ENCODE results near the gene FAM221B.

Gene FAM221B, protein sequence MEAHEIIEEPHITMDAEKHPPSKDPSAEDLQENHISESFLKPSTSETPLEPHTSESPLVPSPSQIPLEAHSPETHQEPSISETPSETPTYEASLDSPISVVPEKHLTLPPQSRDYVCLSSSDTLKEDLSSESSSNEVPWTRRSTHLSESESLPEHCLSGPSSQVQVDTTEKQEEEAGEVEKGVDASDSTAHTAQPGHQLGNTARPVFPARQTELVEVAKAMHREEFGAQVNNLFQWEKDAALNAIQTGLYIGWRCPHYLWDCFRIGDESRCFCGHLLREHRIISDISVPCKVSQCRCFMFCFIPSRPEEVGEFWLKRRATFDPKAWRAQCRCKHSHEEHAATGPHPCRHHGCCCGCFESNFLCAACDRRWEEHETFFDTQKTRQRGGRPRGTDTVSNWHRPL

DNA sequence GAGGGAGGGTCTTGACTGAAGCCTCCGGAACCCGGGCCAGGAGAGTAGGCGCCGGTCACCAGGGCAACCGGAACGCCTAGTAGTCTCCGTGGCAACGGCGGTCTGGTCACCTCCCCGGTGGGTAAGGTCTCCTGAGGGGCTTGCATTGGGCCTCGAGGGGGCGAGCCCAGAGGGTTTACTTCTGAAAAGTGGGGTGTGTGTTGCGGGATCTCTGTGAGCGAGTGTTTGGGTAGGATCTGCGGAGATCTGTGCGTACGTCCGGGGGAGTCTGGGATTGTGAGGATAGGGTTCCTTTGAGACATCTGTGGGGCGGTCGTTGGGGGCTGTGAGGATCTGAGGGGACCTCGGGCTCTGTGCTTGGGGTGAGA, at the start of gene FAM221B:
FAM221B (minus strand) TSS at position 17 of the 368 bp plus-strand sequence. CDS start 2,571 bp downstream, outside the sequence.
- no peak for DNase-seq (ENCODE audit: low read depth)

DNA sequence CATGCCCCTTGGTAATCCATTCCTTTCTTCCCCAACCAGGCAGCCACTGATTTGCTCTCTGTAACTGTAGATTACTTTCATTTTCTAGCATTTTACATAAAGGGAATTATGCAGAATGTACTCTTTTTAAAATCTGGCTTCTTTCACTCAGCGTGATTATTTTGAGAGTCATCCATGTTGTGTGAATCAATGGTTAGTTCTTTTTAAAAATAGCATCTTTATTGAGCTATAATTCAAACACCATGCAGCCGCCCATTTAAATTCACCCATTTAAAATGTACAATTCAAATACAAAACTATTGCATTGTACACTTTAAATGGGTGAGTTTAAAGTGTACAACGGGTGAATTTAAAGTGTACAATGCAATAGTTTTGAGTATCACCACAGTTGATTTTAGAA, 44.0 kb upstream of the FAM221B start:
- no peak for DNase-seq (ENCODE audit: low read depth)

DNA sequence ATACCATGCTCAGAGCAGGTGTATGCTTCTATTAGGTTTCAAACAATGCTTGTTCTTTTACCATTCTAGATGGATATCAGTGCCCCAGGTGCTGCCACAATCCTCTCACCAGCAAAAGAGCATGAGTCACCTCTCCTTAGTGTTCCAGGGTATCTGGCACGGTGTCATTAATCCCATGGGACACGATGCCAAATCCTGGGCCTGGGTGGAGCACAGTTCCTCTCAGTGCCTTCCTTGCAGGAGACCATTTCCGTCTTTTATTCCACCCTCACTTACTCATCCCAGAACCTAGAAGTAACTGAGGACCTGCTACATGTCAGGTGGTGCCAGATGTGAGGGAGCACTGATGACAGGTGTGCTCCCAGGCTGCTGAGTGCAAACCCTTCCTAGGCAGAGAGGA, 43.0 kb upstream of the FAM221B start:
- no peak for DNase-seq (ENCODE audit: low read depth)

DNA sequence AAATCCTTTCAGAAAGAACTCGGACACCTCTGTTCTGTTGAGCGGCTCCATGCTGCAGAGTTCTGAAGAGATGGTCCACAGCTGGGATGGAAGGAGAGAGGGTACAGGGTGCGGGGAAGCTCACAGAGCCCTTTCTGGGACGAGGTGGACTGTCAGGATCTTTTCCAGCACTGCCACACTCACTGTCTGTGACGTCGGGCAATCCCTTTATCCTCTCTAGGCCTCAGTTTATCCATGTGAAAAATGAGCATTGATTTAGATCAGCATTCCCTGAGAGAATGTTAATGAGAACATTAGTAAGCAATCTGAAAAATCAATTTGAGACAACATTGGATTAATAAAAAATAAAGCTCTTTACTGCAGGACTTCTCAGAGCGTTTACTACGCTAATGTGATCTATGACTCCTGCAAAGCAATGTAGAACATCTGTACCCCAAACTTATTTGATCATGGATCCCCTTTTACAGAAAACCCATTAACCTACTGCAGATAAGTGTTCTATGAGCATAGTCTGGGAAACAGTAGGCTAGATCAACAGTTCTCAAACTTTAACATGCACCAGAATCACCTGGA, 41.9 kb upstream of the FAM221B start, which contains the start of gene OR13J1:
OR13J1 (minus strand) TSS at position 51 of the 573 bp plus-strand sequence; CDS start at position 51, 0 bp downstream.
- DNase-seq (ENCODE audit: low read depth) = no peak

DNA sequence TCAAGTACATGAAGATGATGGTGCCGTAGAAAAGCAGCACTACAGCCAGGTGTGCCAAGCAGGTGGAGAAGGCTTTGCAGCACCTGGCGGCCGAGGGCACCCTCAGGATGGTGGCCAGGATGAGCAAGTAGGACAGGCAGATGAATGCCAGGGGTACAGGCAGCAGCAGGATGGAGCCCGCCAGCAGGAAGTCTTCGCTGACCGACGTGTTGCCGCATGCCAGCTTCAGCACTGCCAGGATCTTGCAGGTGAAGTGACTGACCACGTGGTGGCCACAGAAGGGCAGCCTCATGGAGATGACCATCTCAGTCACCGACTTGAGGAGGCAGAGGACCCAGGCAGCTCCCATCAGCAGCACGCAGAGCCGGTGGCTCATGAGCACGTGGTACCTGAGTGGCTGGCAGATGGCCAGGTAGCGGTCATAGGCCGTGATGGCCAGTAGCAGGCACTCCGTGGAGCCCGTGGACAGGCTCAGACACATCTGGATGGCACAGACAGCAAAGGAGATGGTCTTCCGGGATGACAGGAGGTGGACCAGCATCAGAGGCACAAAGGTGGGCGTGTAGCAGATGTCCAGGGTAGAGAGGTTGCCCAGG, 41.2 kb upstream of the FAM221B start:
- no peak for DNase-seq (ENCODE audit: low read depth)

DNA sequence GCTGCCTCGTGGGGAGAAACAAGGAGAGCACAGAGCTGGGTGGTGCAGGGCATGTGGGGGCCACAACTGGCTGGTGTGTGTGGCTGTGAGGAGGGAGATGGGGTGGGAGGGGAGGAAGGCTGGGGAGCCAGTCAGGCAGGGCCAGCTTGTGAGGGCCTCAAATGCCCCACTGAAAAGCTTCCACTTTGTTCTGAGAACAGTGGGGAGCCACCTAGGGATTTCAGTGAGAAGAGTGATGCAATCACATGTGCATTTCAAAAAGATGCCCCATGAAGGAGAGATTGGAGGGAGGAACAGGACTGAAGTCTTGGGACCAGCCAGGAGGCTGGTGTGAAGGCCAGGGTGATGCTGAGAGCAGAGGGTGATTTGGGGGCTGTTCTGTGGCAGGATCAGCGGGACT, 40.4 kb upstream of the FAM221B start:
- no peak for DNase-seq (ENCODE audit: low read depth)

DNA sequence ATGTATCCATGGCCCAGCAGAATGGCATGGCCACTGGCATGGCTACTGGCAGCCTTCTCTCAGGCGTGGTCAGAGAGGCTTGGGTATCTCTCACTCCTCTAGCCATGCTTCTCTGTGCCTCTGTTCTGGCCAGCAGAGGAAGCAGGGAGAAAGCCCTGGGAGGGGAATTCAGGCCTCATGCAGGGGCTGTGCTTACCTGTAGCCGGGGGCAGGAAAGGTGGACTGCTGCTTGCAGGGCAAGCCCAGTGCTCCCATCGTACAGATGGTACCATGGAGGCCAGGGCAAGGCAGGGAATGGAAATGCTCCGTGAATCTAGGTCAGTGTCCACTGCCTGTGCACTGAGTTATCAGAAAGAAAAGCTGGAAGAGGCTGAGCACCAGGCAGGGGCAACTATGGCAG, 39.0 kb upstream of the FAM221B start:
- no peak for DNase-seq (ENCODE audit: low read depth)

DNA sequence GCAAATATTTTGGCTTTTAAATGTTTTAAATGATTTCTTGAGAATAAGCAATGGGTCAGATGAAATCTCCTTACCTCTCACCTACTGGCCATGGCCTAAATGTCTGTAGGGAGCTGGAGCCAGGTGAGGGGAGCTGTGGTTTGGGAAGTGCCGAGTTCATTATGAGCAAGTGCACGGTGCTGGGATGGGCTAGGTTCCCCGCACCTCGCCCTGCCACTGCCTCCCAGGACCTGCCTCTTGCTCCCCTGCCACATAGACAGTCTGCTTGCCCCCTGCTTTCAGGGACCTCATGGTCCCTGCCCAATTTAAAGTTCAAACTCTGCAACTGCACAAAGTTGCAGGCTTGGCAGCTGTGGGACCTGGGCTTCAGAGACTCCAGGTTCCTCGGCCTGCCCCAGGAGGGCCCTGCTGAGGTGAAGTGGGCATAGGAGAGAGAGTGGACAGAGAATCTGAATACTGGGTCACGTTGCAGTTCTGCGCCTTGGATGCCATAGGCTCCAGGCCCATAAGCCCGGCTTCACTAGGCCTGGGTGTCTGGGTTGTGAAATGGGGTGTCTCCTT, 36.2 kb upstream of the FAM221B start:
- no peak for DNase-seq (ENCODE audit: low read depth)

DNA sequence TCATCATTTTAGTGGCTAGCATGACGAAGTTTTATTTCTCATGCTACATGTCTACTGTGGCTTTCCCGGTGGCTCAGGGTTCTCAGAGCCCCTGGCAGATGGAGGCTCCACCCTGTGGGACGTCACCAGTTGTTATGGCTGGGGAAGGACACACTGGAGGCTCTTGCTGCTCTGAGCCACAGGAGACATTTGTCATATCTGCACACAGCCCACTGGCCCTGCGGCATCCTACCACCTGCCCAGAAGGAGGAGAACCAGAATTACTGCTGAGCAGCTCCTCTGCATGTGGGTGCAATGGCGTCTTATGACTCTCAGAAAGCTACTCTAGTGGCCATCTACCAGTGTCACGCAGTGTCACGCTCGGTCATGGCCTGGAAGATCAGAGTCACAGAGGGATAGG, 35.1 kb upstream of the FAM221B start:
- DNase-seq (ENCODE audit: low read depth) = no peak

DNA sequence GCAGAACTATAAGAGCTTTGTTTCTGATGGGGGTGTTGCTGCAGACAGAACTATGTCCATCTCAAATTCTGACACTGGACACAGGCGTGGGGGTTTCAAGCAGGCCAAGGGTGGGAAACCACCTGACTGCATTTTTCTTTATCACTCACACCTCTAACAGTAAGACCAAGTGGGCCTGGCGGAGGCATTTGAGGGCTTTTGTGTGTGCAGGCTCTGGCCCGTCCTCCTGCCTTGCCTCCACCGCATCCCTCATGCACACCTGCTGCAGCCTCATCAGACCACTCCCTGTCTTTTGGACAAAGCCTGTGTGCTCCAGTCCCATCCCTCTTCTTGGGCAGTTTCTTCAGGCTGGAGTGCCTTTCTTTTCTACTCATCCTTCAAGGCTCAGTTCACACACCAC, 33.8 kb upstream of the FAM221B start:
- no peak for DNase-seq (ENCODE audit: low read depth)

DNA sequence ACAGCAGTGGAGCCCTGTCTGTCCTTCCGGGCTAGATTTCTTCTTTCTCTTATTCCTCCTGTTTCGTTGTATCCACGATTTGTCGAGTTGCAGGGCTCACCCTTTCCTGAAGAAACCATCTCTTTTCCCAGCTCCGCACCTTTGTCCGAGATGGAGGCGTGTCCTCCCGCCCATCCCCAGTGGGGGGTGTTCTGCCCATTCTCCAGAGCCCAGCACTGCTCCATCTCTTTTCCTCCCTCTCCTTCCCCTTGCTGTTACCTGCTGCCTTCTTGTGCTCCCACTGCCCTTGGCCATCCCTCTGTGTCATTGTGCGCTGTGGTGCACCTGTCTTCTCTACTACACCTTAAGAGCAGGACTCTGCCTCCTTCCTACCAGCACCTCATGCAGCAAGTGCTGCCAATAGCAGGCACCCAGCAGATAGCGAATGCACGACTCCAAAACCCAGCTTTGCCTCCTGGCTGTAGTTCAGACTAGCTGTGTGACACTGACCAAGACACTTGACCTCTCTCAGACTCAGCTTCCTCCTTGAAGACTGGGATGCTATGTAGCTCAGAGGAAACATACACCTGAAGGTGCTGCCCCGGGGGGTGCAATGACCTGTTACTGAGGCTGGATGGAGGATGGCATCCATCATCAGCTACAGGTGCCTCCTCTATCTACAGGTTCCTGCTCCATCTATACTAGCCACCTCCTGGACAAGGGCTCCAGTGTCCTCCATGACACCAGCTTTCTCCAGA, 32.8 kb upstream of the FAM221B start:
- DNase-seq (ENCODE audit: low read depth) = no peak

DNA sequence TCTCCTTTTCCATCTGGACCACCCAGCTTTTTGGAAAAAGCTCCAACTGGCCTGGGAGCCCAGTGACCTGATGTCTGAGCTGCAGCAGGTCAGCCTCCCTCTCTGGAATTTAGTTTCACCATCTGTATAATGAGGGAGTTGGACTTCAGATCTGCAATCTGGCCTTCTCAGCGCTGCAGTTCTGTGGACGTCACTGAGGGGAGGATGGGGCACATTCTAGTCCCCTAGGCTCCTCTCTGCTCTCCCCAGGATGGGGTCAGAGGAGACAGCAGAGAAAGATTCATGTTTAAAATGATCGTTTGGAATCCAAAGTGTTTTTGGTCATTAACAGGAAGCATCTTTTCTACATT, 31.4 kb upstream of the FAM221B start:
- DNase-seq (ENCODE audit: low read depth) = no peak

DNA sequence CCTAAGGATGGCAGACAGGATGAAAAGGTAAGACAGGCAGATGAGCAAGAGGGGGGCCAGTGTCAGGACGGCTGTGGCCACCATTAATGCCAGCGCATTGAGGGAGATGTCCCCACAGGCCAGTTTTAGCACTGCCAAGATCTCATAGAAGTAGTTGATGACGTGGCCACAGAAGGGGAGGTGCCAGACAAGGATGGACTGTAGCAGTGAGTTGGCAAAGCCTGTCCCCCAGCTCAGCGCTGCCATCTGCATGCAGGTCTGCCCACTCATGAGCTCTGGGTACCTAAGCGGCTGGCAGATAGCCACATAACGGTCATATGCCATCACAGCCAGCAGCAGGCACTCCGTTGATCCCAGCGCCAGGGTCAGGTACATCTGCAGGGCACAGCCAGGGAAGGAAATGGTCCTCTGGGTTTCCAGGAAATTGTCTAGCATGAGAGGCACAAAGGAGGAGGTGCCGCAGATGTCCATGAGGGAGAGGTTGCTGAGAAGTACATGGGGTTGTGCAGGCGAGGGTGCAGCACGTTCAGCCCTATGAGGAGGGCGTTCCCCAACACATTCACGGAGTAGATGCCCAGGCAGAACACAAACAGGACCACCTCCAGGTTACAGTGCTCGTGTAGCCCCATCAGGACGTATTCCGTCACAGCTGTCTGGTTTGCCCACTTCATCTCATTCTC, 30.9 kb upstream of the FAM221B start:
- DNase-seq (ENCODE audit: low read depth) = no peak

DNA sequence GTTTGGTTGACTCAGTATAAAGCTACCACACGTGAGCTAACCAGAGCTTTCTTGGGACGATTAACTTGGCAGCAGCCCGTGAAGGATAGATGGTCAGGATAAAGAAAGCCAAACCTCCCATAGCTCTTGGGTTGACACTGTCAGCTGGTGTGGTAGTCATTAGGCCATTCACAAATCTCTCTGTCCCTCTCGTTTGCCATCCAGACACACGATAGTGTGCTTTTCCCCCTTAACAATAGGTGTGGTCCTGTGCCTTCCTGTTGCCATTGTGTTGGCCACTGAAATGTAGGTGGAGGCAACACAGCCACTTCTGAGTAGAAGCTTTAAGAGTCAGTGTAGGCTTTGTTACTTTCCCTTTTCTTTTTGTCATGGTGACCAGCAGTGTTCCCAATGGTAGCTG, 29.9 kb upstream of the FAM221B start:
- DNase-seq (ENCODE audit: low read depth) = no peak

DNA sequence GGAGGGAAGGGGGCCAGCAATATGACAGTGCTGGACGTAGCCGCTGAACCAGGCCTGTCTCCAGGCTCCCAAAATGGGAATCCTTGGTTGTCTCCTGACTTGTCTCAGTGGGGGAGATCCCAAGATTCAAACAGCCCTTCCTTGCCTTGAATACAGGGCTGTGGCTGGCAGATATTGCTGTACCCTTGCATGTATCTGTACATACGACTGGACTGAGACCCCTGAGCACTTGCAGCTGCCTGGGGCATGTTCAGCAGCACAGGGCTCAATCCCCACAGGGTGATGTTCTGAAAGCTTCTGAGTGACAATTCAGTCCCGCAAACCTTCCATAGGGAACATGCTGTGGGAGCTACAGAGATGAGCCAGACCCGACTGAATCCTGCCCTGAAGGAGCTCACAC, 28.4 kb upstream of the FAM221B start:
- DNase-seq (ENCODE audit: low read depth) = no peak

DNA sequence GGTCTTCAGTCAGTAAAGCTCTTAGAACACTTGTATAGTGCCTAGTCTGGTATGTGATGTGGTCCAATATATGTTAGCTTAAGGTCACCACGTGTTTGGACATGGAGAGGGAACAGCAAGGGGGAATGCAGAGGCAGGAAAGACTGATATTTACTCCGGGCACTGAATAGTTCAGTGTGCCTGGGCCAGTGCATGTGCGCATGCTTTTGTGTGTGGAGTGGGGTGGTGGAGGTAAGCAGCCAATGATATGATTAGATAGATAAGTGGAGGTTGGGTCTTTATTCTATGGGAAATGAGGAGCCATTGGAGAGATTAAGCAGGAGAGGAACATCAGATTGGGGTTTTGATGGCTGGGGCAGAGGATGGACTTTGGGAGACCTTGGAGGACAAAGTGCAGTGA, 27.7 kb upstream of the FAM221B start:
- no peak for DNase-seq (ENCODE audit: low read depth)

DNA sequence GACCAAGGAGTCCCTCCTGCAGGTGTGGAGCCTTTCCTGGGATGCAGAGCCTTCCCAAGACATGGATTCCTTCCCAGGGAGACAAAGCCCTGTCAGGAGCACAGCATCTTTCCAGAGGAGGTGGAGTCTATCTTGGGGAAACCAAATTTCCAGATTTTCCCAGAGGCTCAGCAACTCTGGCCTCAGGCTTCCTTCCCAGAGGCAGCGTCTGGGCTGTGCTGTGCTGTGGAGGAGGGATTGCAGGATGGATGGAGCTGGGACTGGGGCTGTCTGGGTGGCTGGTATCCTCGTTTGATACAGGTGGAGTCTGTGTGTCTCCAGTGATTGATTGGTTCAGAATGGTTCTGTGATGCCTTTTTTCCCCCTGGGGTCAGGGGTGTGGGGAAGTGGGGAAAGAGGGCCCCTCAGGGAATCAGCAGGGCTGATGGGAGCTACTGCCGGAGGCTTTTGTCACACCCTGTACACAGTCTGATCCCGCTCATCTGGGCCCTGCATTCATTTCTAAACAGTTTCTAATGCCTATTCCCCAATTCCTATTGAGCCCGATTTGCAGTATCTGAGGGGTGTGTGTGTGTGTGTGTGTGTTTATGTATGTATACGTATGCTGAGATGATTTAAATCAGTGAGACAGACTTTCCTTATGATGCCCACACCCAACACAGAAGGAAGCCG, 25.7 kb upstream of the FAM221B start:
- no peak for DNase-seq (ENCODE audit: low read depth)

DNA sequence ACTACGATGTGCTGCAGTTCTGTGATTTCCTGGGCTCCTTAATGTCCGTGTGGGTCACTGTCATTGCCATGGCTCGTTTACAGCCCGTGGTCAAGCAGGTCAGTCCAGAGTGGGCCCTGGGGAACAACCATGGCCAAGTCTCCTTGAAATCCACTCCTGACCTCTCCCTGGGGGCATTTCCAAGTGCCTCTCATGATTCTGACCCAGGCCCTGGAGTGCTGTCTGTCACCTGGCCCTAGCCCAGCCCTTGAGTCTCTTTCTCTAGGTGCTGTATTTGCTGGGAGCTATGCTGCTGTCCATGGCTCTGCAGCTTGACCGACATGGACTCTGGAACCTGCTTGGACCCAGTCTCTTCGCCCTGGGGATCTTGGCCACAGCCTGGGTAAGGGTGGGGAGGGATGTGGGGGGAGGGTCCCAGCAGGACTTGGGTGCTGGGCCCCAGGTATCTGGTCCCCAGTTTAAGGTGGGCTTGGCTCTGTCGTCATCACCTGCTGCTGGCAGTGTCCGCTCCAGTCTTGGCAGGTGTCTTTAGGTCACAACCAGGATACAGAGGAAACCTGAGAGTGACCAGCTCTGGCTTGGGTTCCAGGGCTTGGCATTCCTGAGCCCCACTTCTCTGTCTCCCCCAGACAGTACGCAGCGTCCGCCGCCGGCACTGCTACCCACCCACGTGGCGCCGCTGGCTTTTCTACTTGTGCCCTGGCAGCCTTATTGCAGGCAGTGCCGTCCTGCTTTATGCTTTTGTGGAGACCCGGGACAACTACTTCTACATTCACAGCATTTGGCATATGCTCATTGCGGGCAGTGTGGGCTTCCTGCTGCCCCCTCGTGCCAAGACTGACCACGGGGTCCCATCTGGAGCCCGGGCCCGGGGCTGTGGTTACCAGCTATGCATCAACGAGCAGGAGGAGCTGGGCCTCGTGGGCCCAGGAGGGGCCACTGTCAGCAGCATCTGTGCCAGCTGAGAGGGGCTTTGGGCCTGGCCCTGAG, 24.6 kb upstream of the FAM221B start:
- no peak for DNase-seq (ENCODE audit: low read depth)

DNA sequence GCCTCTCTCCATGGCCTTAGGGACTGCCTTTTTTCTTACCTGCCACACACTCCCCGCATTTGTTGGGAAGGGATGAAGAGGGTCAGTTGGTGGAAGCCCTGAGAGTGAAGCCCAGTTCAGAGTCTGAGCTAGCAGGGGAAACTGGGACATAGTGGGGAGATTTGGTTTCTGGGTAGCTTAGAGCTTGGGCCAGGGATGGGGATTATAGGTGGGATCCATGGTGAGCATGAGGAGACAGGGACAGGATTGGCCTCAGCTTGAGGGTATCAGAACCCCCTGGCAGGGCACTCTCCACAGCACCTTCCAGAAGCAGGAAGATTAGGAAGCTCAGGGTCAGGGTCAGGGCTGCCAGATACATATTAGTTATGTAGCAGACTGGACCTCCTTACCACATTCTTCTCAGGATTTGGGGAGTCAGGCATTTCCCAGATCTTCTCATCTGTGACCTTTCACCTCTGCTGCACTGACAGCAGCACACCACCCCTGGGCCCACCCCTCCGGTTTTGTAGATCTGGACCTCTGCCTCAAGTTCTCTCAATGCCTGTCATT, 23.8 kb upstream of the FAM221B start:
- DNase-seq (ENCODE audit: low read depth) = no peak
